Muscle of leg (tissue), 11 donors: ENCODE measurements around the gene RNASEH2A. TPM values are rescaled to one million over a fixed set of nuclear protein-coding genes. Genes with fewer than 3 reads are reported as not detected.

Experiments
- DNase-seq: peaks from one replicate; pipeline ENCODE4 v3.0.0; 2013
- H3K27ac ChIP-seq: one replicate; pipeline ENCODE4 v1.5.1; 2013; ENCODE audit warnings: mild to moderate bottlenecking, low read length, control low read depth
- H3K27me3 ChIP-seq: one replicate; pipeline ENCODE4 v1.6.1; 2013; ENCODE audit warnings: low read length; ENCODE audit not compliant: control insufficient read depth, insufficient read depth
- H3K36me3 ChIP-seq: one replicate; pipeline ENCODE4 v1.6.1; 2013; ENCODE audit warnings: low read length; ENCODE audit not compliant: control insufficient read depth, insufficient read depth
- H3K4me1 ChIP-seq: one replicate; pipeline ENCODE4 v1.6.1; 2013; ENCODE audit warnings: low read length; ENCODE audit not compliant: control insufficient read depth, insufficient read depth
- H3K4me3 ChIP-seq: one replicate; pipeline ENCODE4 v1.5.1; 2013; ENCODE audit warnings: low read length, control low read depth
- H3K9me3 ChIP-seq: replicated peaks from 2 replicates; pipeline ENCODE4 v1.6.1; 2013; ENCODE audit warnings: low read depth, low read length; ENCODE audit not compliant: control insufficient read depth
- WGBS: methylation state at CpG from one replicate; pipeline ENCODE4 v1.1.5; 2013; ENCODE audit warnings: missing lambda C conversion rate; ENCODE audit not compliant: insufficient coverage; 5-methylcytosine and 5-hydroxymethylcytosine counted together
- polyA plus RNA-seq, 8 donors: library from polyadenylated mRNA; unstranded; fragments of 120-200 nt; gene quantifications; one replicate each; pipeline versions ENCODE4 v1.2.1 to v1.2.3, GENCODE V29; 2013; ENCODE audit warnings: inconsistent platforms in 1 of 8, low replicate concordance in 1 of 8; ENCODE audit not compliant: insufficient read length in 8 of 8, insufficient read depth in 1 of 8
- total RNA-seq: library from RNA; stranded (reverse); fragments of 120-200 nt; gene quantifications from one replicate; pipeline ENCODE4 v1.2.4, GENCODE V29; 2013

The RNASEH2A gene
- total and polyA plus RNA-seq, 9 donors, result 12.6 to 31.5 (median 22.8) TPM

DNA sequence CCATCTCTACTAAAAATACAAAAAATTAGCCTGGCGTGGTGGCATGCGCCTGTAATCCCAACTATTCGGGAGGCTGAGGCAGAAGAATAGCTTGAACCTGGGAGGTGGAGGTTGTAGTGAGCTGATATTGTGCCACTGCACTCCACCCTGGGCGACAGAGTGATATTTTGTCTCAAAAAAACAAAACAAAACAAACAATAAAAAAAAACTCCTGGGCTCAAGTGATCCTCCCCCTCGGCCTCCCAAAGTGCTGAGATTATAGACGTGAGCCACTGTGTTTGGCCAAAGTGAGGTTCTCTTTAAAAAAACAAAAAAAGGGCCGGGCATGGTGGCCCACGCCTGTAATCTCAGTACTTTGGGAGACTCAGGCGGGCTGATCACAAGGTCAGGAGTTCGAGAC, 18.9 kb upstream of the RNASEH2A start:
- WGBS, result 83% methylated on average over 4 of the region's 10 CpGs
- Histone ChIP-seq H3K27me3 (no peaks in the 10 kb centered on the region), H3K36me3 (no peaks in the 10 kb centered on the region), H3K27ac (peak overlapping the region; percentile 90), H3K4me3 (no peak overlapping the region), H3K4me1 (peaks cover 80% of the 10 kb centered on the region), H3K9me3 (no peaks in the 10 kb centered on the region)
- no peak for DNase-seq

- peak overlapping the region; percentile 31 for H3K4me3 ChIP-seq
- 14% methylated on average over 3 of the region's 4 CpGs for WGBS
- no peaks in the 10 kb centered on the region for H3K27me3 ChIP-seq
- no peaks in the 10 kb centered on the region for H3K36me3 ChIP-seq
- H3K27ac ChIP-seq, result peak overlapping the region; percentile 99
- no peaks in the 10 kb centered on the region for H3K9me3 ChIP-seq
- peak; percentile 96 for DNase-seq
- peaks cover 79% of the 10 kb centered on the region for H3K4me1 ChIP-seq
These were observed 18.2 kb upstream of the RNASEH2A start for GRCh38 chr19:12788042-12788681.

DNA sequence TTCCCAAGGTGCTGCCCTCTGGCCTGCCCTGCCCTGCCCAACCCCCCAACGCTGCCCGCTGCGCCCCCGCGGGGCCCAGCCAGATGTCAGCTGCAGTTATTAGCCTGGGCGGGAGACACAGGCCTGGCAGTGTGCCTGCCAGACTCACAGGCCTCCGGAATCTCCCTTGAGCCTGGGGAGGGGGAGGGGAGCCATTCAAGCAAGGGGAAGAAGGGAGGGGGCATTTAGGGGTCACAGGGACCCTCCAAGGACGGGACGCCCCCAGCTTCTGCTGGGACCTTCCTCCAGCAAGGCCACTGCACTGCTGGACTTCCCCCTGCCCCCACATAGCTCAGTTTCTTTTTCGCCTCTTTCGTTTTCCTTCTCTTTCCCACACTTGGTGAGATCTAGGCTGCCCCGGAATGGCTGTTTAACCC, 17.7 kb upstream of the RNASEH2A start:
- DNase-seq, result peak; percentile 94
- WGBS, result 0% methylated on average over 7 of the region's 12 CpGs
- H3K36me3 ChIP-seq, result no peaks in the 10 kb centered on the region
- H3K27ac ChIP-seq, result peak overlapping the region; percentile 99
- H3K9me3 ChIP-seq, result no peaks in the 10 kb centered on the region
- H3K4me3 ChIP-seq, result peak overlapping the region; percentile 31
- no peaks in the 10 kb centered on the region for H3K27me3 ChIP-seq
- peaks cover 74% of the 10 kb centered on the region for H3K4me1 ChIP-seq

GRCh38 chr19:12789098-12789903, 17.1 kb upstream of the RNASEH2A start:
- no peak for DNase-seq

GRCh38 chr19:12789904-12790619, 16.3 kb upstream of the RNASEH2A start:
- Histone ChIP-seq H3K4me3 (peak overlapping the region; percentile 45), H3K4me1 (peaks cover 68% of the 10 kb centered on the region), H3K9me3 (no peaks in the 10 kb centered on the region), H3K36me3 (no peaks in the 10 kb centered on the region), H3K27ac (peak overlapping the region; percentile 99), H3K27me3 (no peaks in the 10 kb centered on the region)
- peak; percentile 98 for DNase-seq
- WGBS, result under 1% methylated on average over 51 of the region's 56 CpGs

More at GRCh38 chr19:12789098-12789903, 17.1 kb upstream of the RNASEH2A start:
- Histone ChIP-seq H3K36me3 (no peaks in the 10 kb centered on the region), H3K4me1 (peaks cover 74% of the 10 kb centered on the region), H3K27ac (peak overlapping the region; percentile 99), H3K4me3 (peak overlapping the region; percentile 45), H3K27me3 (no peaks in the 10 kb centered on the region), H3K9me3 (no peaks in the 10 kb centered on the region)
- 3% methylated on average over 42 of the region's 46 CpGs for WGBS

DNA sequence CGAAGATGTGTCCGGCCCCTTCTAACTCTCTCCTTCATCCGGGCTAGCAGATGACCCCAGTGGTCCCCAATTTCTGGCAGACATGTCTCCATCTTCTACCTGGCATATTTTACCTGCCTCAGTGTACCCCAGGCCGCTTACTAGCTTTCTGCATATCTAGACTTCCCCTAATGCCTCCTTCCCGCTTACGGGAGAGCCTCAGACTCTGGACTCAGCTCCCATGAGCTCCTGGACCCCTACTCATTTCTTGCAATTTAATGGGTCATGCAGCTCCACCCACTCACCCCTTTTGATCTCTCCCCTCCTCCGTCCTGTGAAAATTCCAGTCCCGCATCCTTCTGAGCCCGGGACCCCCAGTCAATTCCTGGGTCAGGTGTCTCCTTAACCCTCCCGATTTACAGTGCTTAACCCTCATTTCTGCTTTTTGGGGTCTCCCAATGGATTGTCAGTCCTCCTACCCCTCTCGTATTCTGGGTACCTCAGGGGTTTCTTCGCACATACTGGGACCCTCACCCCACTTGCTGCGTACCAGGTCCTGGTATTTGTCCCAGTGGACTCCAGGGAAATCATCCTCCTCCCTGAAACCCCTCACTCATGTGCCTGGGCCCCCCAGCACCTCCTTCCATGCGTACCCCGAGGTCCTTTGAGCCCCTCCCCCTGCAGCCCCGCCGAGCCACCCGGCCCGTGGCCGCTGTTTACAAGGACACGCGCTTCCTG, 15.6 kb upstream of the RNASEH2A start:
- Histone ChIP-seq H3K36me3 (no peaks in the 10 kb centered on the region), H3K4me3 (peak overlapping the region; percentile 45), H3K27ac (peak overlapping the region; percentile 99), H3K9me3 (no peaks in the 10 kb centered on the region), H3K4me1 (peaks cover 64% of the 10 kb centered on the region), H3K27me3 (no peaks in the 10 kb centered on the region)
- 2% methylated on average over 22 of the region's 22 CpGs for WGBS
- DNase-seq, result peak; percentile 41

GRCh38 chr19:12791345-12792050, 14.9 kb upstream of the RNASEH2A start, which contains the start of gene JUNB:
Gene JUNB (plus strand): TSS chr19:12791486. CDS start chr19:12791772, 286 bp downstream.
- H3K9me3 ChIP-seq, result no peaks in the 10 kb centered on the region
- peak within 1 kb of the TSS; percentile 99 for H3K27ac ChIP-seq
- H3K4me1 ChIP-seq, result peaks cover 63% of the 10 kb centered on the region
- WGBS, result under 1% methylated on average over 63 of the region's 73 CpGs
- no peaks in the 10 kb centered on the region for H3K36me3 ChIP-seq
- H3K27me3 ChIP-seq, result no peaks in the 10 kb centered on the region
- peak within 1 kb of the TSS; percentile 98 for H3K4me3 ChIP-seq
- peak; percentile 99 for DNase-seq

GRCh38 chr19:12792051-12792852, 14.1 kb upstream of the RNASEH2A start:
- Histone ChIP-seq H3K27me3 (no peaks in the 10 kb centered on the region), H3K4me3 (peak overlapping the region; percentile 98), H3K4me1 (peaks cover 56% of the 10 kb centered on the region), H3K36me3 (peaks cover 6% of the 10 kb centered on the region), H3K9me3 (no peaks in the 10 kb centered on the region), H3K27ac (peak overlapping the region; percentile 99)
- under 1% methylated on average over 72 of the region's 84 CpGs for WGBS
- DNase-seq, result peak; percentile 78
